ENCODE results near the gene CCDC57.

Gene CCDC57

GRCh38 chr17:82246365-82247181 is 33.9 kb upstream of the CCDC57 start:
- DNase-seq: no peak

- no peak for DNase-seq
Measured at GRCh38 chr17:82246040-82246364, 33.4 kb upstream of the CCDC57 start.

- no peak for DNase-seq
Measured at GRCh38 chr17:82245134-82246039, 32.7 kb upstream of the CCDC57 start.

- no peak for DNase-seq
Measured at GRCh38 chr17:82244413-82245133, 31.9 kb upstream of the CCDC57 start.

- DNase-seq: no peak
Measured at GRCh38 chr17:82243648-82244412, 31.2 kb upstream of the CCDC57 start.

- no peak for DNase-seq
Measured at GRCh38 chr17:82242977-82243647, 30.5 kb upstream of the CCDC57 start.

GRCh38 chr17:82242698-82242976 is 30.0 kb upstream of the CCDC57 start:
- no peak for DNase-seq

- no peak for DNase-seq
Measured at GRCh38 chr17:82241926-82242697, 29.5 kb upstream of the CCDC57 start.

- no peak for DNase-seq
Measured at GRCh38 chr17:82241183-82241925, 28.7 kb upstream of the CCDC57 start.

- DNase-seq: no peak
Measured at GRCh38 chr17:82240506-82241182, 28.0 kb upstream of the CCDC57 start.

- no peak for DNase-seq
Measured at GRCh38 chr17:82239926-82240505, 27.4 kb upstream of the CCDC57 start.

- no peak for DNase-seq
Measured at GRCh38 chr17:82239401-82239925, 26.8 kb upstream of the CCDC57 start.

GRCh38 chr17:82238472-82239201 is 26.0 kb upstream of the CCDC57 start:
- no peak for DNase-seq

GRCh38 chr17:82237746-82238471 is 25.3 kb upstream of the CCDC57 start:
- DNase-seq: no peak

- DNase-seq: no peak
Measured at GRCh38 chr17:82237083-82237745, 24.6 kb upstream of the CCDC57 start.

- DNase-seq: no peak
Measured at GRCh38 chr17:82236142-82236971, 23.7 kb upstream of the CCDC57 start.

- DNase-seq: no peak
Measured at GRCh38 chr17:82235775-82236141, 23.1 kb upstream of the CCDC57 start.
